Keratinocyte (primary cell): ENCODE measurements around the gene SPC24.

Experiments used
- CTCF ChIP-seq, 3 experiments: IDR thresholded peaks in 1 of 3; conservative IDR thresholded peaks in 1 of 3; optimal IDR thresholded peaks in 1 of 3; 2 replicates in 2 of 3; 3 replicates in 1 of 3; pipeline versions ENCODE3 to v1.5.1; 2011; ENCODE audit warnings: low read length in 3 of 3, mild to moderate bottlenecking in 3 of 3, moderate library complexity in 2 of 3, control low read depth in 1 of 3, inconsistent platforms in 1 of 3; ENCODE audit not compliant: insufficient read depth in 2 of 3; ENCODE audit errors: extremely low read depth in 1 of 3
- EZH2 ChIP-seq: IDR thresholded peaks from one replicate; pipeline ENCODE4 v1.6.1; 2012; ENCODE audit warnings: inconsistent platforms, mild to moderate bottlenecking, low read length, moderate library complexity

- TF ChIP-seq CTCF (optimal IDR thresholded peaks at IDR 0.05 in 1 of 3, IDR thresholded peaks at IDR 0.05 in 1 of 3, conservative IDR thresholded peaks at IDR 0.05 in 1 of 3; ENCODE audit: extremely low read depth in 1 of 3, insufficient read depth in 2 of 3, low read length in 3 of 3) = peak; percentile 75 to 84 (median 82)
- no peak for TF ChIP-seq EZH2
Measured at GRCh38 chr19:11137542-11138384, 17.8 kb downstream of the SPC24 start.
